OCI-LY1 (cell line): Measurements from ENCODE around the gene TEDC2.

Experiments used
- CTCF ChIP-seq: fragments of 200-600 bp; sonication (generic), shearing (Covaris generic); IDR thresholded peaks from 2 replicates; pipeline ENCODE4 v1.5.1; 2017; ENCODE audit warnings: mild to moderate bottlenecking, antibody characterized with exemption, low read length, moderate library complexity, mixed read lengths
- EZH2 ChIP-seq: fragments of 200-600 bp; sonication (generic), shearing (Covaris generic); IDR thresholded peaks from 2 replicates; pipeline ENCODE4 v1.8.0; 2017; ENCODE audit warnings: borderline replicate concordance, mixed run types, mild to moderate bottlenecking, antibody characterized with exemption, low read length, moderate library complexity, mixed read lengths

- TF ChIP-seq CTCF: no peak
- TF ChIP-seq EZH2: no peak
Observed at GRCh38 chr16:2499890-2500429, 40.1 kb downstream of the TEDC2 start.
